Pancreas (tissue), 10 donors: ENCODE results near the gene AURKAIP1. TPM values are rescaled to one million over a fixed set of nuclear protein-coding genes. Genes with fewer than 3 reads are reported as not detected.
"Not testable (repeated sequence)": the region's sequence is repeated elsewhere in the genome, so short reads cannot be mapped to it uniquely, and the experiment has no call there.

Source experiments
- ATAC-seq, 4 donors: fragments of 200-7000 bp; cut with Tn5 transposase; one replicate each; pipeline versions ENCODE4 v1.8.0 to v1.9.1; 2020; ENCODE audit warnings: mild to moderate bottlenecking in 4 of 4, moderate library complexity in 4 of 4
- DNase-seq, 6 donors: peaks; one replicate each; pipeline ENCODE4 v3.0.0-alpha.2; 2020
- FAIRE-seq: peaks from 2 replicates; lab custom pipeline; 2012; peaks lifted over from hg19 to GRCh38; lab: Jason Lieb, UNC
- H3K27ac ChIP-seq, 4 donors: fragments of 200-600 bp; sonication (generic); 1 replicate in 3 of 4; 2 replicates in 1 of 4; pipeline versions ENCODE4 v1.5.0 to v1.8.0; 2020
- H3K27me3 ChIP-seq, 4 donors: fragments of 200-600 bp; one replicate each; pipeline ENCODE4 v1.8.0; 2021
- H3K36me3 ChIP-seq, 3 donors: fragments of 200-600 bp; sonication (generic) in 1 of 3; one replicate each; pipeline versions ENCODE4 v1.5.0 to v1.8.0; 2020 to 2021
- H3K4me1 ChIP-seq, 3 donors: fragments of 200-600 bp; one replicate each; pipeline ENCODE4 v1.8.0; 2021
- H3K4me3 ChIP-seq, 4 donors: fragments of 200-600 bp; sonication (generic) in 2 of 4; one replicate each; pipeline versions ENCODE4 v1.5.0 to v1.8.0; 2020 to 2021
- H3K9me3 ChIP-seq, 4 donors: fragments of 200-600 bp; one replicate each; pipeline ENCODE4 v1.8.0; 2021
- WGBS, 2 donors: extraction: QIAGEN DNeasy Blood & Tissue Kit; methylation state at CpG; one replicate each; pipeline ENCODE4 v1.1.7; 2013; 5-methylcytosine and 5-hydroxymethylcytosine counted together
- intact Hi-C, 3 donors: fragments of 100-400 bp; cut with DNase I; formaldehyde crosslinking; loops; one replicate each; pipeline versions ENCODE4 v1.11.1 to v1.14.2; 2022
- polyA plus RNA-seq, 2 donors: library from polyadenylated mRNA; stranded (reverse); fragments of 200-250 nt; gene quantifications; one replicate each; pipeline ENCODE4 v1.2.3, GENCODE V29; 2013
- total RNA-seq, 6 donors: library from RNA; stranded (reverse); fragmentation: NEBNext Ultra II Directional in 4 of 6; extraction: Animal tissue kit (Norgen Biotek cat#: 25700) in 4 of 6; gene quantifications; one replicate each; pipeline versions ENCODE4 v1.2.1 to v1.2.4, GENCODE V29; 2021 to 2023
- TF ChIP-seq, protein P1 (sequence below), 4 donors: fragments of 200-600 bp; sonication (generic) in 3 of 4; IDR thresholded peaks; one replicate each; pipeline versions ENCODE4 v1.5.0 to v1.8.0; 2021; ENCODE audit warnings: antibody characterized with exemption in 4 of 4
- donor health status: healthy with polysubstance abuse.
- donor health status: DM: no; HTN: no; CAD: no; lungs with moderate emphysema.
- donor health status: DM: no; HTN: no; CAD: no.
- donor health status: control.
- donor health status: control.
- donor health status: Bipolar disorder and iron deficiency.
- donor health status: DM: yes; HTN: yes; CAD: no.
- donor health status: DM: no; HTN: no; CAD: no.
- donor health status: DM: no; HTN: no; CAD: no.
- donor health status: DM: yes; HTN: yes; CAD: no.

The AURKAIP1 gene
- total and polyA plus RNA-seq, 8 donors = 52.8 to 161 (median 64.9) TPM

GRCh38 chr1:1387098-1388077 lies 12.4 kb upstream of the AURKAIP1 start:
- Histone ChIP-seq H3K27me3 (no peaks in the 10 kb centered on the region), H3K4me1 (no peaks in the 10 kb centered on the region), H3K4me3 (no peak overlapping the region), H3K27ac (no peak overlapping the region), H3K9me3 (no peaks in the 10 kb centered on the region), H3K36me3 (peaks cover 4 to 68% (median 52%) of the 10 kb centered on the region in 3 donors)
- FAIRE-seq (no peak), DNase-seq (peak in 1 of 6 donors; percentile 69), ATAC-seq (no peak)
- intact Hi-C loops = no loop called here
- 95 to 97% methylated on average over 48 to 50 of the region's 50 CpGs for WGBS, 2 donors
- TF ChIP-seq, protein P1, sequence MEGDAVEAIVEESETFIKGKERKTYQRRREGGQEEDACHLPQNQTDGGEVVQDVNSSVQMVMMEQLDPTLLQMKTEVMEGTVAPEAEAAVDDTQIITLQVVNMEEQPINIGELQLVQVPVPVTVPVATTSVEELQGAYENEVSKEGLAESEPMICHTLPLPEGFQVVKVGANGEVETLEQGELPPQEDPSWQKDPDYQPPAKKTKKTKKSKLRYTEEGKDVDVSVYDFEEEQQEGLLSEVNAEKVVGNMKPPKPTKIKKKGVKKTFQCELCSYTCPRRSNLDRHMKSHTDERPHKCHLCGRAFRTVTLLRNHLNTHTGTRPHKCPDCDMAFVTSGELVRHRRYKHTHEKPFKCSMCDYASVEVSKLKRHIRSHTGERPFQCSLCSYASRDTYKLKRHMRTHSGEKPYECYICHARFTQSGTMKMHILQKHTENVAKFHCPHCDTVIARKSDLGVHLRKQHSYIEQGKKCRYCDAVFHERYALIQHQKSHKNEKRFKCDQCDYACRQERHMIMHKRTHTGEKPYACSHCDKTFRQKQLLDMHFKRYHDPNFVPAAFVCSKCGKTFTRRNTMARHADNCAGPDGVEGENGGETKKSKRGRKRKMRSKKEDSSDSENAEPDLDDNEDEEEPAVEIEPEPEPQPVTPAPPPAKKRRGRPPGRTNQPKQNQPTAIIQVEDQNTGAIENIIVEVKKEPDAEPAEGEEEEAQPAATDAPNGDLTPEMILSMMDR (IDR thresholded peaks at IDR 0.05) = no peak

DNA sequence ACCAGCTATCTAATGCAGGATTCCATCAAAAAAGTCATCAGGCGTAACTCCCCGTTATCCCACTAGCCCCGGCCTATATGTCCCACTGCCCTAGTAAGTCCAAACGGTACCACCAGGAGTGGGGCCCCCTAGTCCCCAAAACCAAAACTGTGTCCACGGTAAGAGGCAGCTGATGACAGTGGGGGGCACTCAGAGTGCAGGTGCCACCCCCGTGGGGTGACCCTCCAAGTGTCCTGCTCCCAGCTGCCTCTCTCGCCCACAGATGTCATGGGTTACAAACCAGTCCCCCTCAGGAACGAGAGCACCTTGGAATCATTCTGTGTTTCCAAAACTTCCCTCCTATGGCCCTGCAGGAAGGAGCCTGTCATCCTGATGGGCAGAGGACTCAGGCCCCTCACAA lies 10.9 kb upstream of the AURKAIP1 start:
- intact Hi-C loops = no loop called here

GRCh38 chr1:1385339-1385738 lies 10.3 kb upstream of the AURKAIP1 start:
- 95% methylated on average over 29 of the region's 29 CpGs for WGBS, 2 donors
- H3K27ac ChIP-seq = not testable (repeated sequence)

More for the DNA sequence above, 10.9 kb upstream of the AURKAIP1 start:
- Histone ChIP-seq H3K36me3 (peaks cover 4 to 54% (median 45%) of the 10 kb centered on the region in 3 donors), H3K4me3 (no peak overlapping the region), H3K27me3 (no peaks in the 10 kb centered on the region), H3K27ac (no peak overlapping the region), H3K9me3 (no peaks in the 10 kb centered on the region), H3K4me1 (no peaks in the 10 kb centered on the region)
- DNase-seq (no peak), FAIRE-seq (no peak), ATAC-seq (no peak)
- WGBS, 2 donors = 91% methylated on average over 8 of the region's 8 CpGs
- TF ChIP-seq, protein P1 (IDR thresholded peaks at IDR 0.05) = no peak

DNA sequence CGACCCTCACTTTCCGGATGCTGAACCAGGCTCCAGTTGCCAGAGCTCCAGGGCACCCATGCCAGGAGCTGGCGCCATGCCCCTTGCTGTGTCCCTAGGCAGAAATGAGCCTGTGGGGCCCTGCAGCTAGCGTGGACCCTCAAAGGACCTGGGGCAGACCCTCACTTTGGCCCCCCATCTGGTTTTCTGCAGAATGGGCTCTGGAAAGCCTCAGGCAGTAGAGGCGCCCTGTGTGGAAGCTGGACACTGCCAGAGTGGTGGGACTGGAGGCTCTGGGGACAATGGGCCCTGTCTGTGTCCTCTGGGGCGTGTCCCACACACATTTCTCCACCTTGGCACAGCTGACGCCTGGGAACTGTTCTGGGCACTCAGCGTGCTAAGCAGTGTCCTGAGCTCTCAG lies 6.3 kb upstream of the AURKAIP1 start:
- TF ChIP-seq, protein P1 (IDR thresholded peaks at IDR 0.05) = no peak
- WGBS, 2 donors = 77 to 78% methylated on average over 8 of the region's 8 CpGs
- DNase-seq (no peak), ATAC-seq (no peak), FAIRE-seq (no peak)
- intact Hi-C loops = no loop called here
- Histone ChIP-seq H3K4me1 (no peaks in the 10 kb centered on the region), H3K9me3 (no peaks in the 10 kb centered on the region), H3K36me3 (peaks cover 0 to 7% (median 6%) of the 10 kb centered on the region in 3 donors), H3K27me3 (no peaks in the 10 kb centered on the region), H3K4me3 (no peak overlapping the region), H3K27ac (no peak overlapping the region)

More at GRCh38 chr1:1385339-1385738, 10.3 kb upstream of the AURKAIP1 start:
- H3K27me3 ChIP-seq, ATAC-seq, FAIRE-seq, intact Hi-C loops, H3K9me3 ChIP-seq, H3K4me3 ChIP-seq, H3K4me1 ChIP-seq, DNase-seq: not testable (repeated sequence)
- peaks cover 4 to 48% (median 40%) of the 10 kb centered on the region in 3 donors for H3K36me3 ChIP-seq

DNA sequence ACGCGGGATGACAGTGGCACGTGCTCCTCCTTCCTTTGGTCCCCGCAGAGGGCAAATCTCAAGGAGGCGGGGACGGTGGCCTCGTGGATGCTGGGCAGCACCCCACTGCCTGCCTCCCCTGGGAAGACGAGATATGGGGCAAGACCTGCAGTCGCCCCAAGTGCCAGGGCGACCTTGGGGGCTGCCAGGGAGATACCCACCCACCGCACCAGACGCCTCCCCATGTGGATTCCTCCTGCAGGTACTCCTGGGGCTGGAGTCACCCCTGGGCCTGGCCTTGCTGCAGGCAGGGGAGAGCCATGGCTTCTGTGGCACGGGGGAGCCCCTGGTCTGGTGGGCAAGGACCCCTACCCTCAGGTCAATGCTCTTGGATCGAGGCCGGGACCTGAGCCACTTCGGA lies 5.9 kb upstream of the AURKAIP1 start:
- peak in 1 of 6 donors; percentile 67 for DNase-seq
- TF ChIP-seq, protein P1 (IDR thresholded peaks at IDR 0.05) = no peak
- Histone ChIP-seq H3K36me3 (peaks cover 0 to 3% (median 2%) of the 10 kb centered on the region in 3 donors), H3K27me3 (no peaks in the 10 kb centered on the region), H3K9me3 (no peaks in the 10 kb centered on the region), H3K4me1 (peaks cover 0 to 4% (median 0%) of the 10 kb centered on the region in 3 donors), H3K27ac (no peak overlapping the region), H3K4me3 (no peak overlapping the region)
- ATAC-seq = no peak
- no peak for FAIRE-seq
- intact Hi-C loops = no loop called here
- WGBS, 2 donors = 90 to 97% methylated on average over 14 to 16 of the region's 16 CpGs
